HL-60 (cell line): ENCODE results near the gene HOXC5.

Experiments used
- DNase-seq, 2 experiments: peaks; one replicate each; pipeline ENCODE4 v3.0.0-alpha.2; 2010 to 2020; ENCODE audit warnings: low read depth in 1 of 2, low spot score in 1 of 2
- H3K27ac ChIP-seq: fragments of 250-450 bp; sonication (Bioruptor Pico); replicated peaks from 2 replicates; pipeline ENCODE4 v1.5.1; 2020; ENCODE audit warnings: mild to moderate bottlenecking, moderate library complexity
- H3K27me3 ChIP-seq: fragments of 250-450 bp; sonication (Bioruptor Pico); 2 replicates; pipeline ENCODE4 v1.5.1; 2021; ENCODE audit warnings: mild to moderate bottlenecking, moderate library complexity; ENCODE audit not compliant: insufficient read depth, poor library complexity, severe bottlenecking
- H3K4me3 ChIP-seq: replicated peaks from 2 replicates; pipeline ENCODE4 v1.5.1; 2011; ENCODE audit warnings: mild to moderate bottlenecking, control low read depth, low read length; ENCODE audit not compliant: insufficient read depth
- GABPA ChIP-seq: IDR thresholded peaks from 2 replicates; pipeline ENCODE4 v1.6.1; 2012; ENCODE audit warnings: low read depth
- POLR2AphosphoS5 ChIP-seq: IDR thresholded peaks from 2 replicates; pipeline ENCODE4 v1.6.1; 2012; ENCODE audit warnings: low read depth
- SPI1 ChIP-seq: IDR thresholded peaks from 2 replicates; pipeline ENCODE4 v1.6.1; 2012; ENCODE audit warnings: low read depth, mild to moderate bottlenecking, borderline replicate concordance
- TF ChIP-seq, protein P1 (sequence below): IDR thresholded peaks from one replicate; pipeline ENCODE4 v1.5.1; 2011; ENCODE audit warnings: low read length, control low read depth, inconsistent platforms; ENCODE audit not compliant: insufficient read depth
- TF ChIP-seq, protein P2 (sequence below): IDR thresholded peaks from 2 replicates; pipeline ENCODE4 v1.6.1; 2012; ENCODE audit warnings: low read depth; ENCODE audit not compliant: insufficient replicate concordance

The HOXC5 gene

GRCh38 chr12:54029529-54030441 is 3.1 kb upstream of the HOXC5 start:
- H3K27me3 ChIP-seq, result peaks cover 71% of the 10 kb centered on the region
- TF ChIP-seq, protein P1, sequence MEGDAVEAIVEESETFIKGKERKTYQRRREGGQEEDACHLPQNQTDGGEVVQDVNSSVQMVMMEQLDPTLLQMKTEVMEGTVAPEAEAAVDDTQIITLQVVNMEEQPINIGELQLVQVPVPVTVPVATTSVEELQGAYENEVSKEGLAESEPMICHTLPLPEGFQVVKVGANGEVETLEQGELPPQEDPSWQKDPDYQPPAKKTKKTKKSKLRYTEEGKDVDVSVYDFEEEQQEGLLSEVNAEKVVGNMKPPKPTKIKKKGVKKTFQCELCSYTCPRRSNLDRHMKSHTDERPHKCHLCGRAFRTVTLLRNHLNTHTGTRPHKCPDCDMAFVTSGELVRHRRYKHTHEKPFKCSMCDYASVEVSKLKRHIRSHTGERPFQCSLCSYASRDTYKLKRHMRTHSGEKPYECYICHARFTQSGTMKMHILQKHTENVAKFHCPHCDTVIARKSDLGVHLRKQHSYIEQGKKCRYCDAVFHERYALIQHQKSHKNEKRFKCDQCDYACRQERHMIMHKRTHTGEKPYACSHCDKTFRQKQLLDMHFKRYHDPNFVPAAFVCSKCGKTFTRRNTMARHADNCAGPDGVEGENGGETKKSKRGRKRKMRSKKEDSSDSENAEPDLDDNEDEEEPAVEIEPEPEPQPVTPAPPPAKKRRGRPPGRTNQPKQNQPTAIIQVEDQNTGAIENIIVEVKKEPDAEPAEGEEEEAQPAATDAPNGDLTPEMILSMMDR, result no peak
- no peak for TF ChIP-seq GABPA
- TF ChIP-seq, protein P2, sequence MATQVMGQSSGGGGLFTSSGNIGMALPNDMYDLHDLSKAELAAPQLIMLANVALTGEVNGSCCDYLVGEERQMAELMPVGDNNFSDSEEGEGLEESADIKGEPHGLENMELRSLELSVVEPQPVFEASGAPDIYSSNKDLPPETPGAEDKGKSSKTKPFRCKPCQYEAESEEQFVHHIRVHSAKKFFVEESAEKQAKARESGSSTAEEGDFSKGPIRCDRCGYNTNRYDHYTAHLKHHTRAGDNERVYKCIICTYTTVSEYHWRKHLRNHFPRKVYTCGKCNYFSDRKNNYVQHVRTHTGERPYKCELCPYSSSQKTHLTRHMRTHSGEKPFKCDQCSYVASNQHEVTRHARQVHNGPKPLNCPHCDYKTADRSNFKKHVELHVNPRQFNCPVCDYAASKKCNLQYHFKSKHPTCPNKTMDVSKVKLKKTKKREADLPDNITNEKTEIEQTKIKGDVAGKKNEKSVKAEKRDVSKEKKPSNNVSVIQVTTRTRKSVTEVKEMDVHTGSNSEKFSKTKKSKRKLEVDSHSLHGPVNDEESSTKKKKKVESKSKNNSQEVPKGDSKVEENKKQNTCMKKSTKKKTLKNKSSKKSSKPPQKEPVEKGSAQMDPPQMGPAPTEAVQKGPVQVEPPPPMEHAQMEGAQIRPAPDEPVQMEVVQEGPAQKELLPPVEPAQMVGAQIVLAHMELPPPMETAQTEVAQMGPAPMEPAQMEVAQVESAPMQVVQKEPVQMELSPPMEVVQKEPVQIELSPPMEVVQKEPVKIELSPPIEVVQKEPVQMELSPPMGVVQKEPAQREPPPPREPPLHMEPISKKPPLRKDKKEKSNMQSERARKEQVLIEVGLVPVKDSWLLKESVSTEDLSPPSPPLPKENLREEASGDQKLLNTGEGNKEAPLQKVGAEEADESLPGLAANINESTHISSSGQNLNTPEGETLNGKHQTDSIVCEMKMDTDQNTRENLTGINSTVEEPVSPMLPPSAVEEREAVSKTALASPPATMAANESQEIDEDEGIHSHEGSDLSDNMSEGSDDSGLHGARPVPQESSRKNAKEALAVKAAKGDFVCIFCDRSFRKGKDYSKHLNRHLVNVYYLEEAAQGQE, result no peak
- no peak for TF ChIP-seq SPI1
- no peak for TF ChIP-seq POLR2AphosphoS5
- H3K4me3 ChIP-seq, result no peak overlapping the region
- H3K27ac ChIP-seq, result no peak overlapping the region
- no peak for DNase-seq

- no peak overlapping the region for H3K27ac ChIP-seq
- no peak for DNase-seq
- H3K27me3 ChIP-seq, result peaks cover 75% of the 10 kb centered on the region
- TF ChIP-seq, protein P1, result no peak
- TF ChIP-seq SPI1 (no peak), GABPA (no peak), POLR2AphosphoS5 (no peak)
- TF ChIP-seq, protein P2, result no peak
- H3K4me3 ChIP-seq, result no peak overlapping the region
Measured at GRCh38 chr12:54030442-54030801, 2.4 kb upstream of the HOXC5 start.

GRCh38 chr12:54030889-54031471 is 1.9 kb upstream of the HOXC5 start:
- DNase-seq, result no peak
- H3K27me3 ChIP-seq, result peaks cover 79% of the 10 kb centered on the region
- no peak overlapping the region for H3K27ac ChIP-seq
- H3K4me3 ChIP-seq, result no peak overlapping the region
- TF ChIP-seq GABPA (no peak), POLR2AphosphoS5 (no peak), SPI1 (no peak)
- TF ChIP-seq, protein P2, result no peak
- TF ChIP-seq, protein P1, result no peak
